Fibroblast of skin of right biceps (primary cell): ENCODE measurements around the gene ZCWPW1.

ENCODE experiments used
- DNase-seq: peaks from one replicate; pipeline ENCODE4 v3.0.0-alpha.2; 2013

ZCWPW1 gene, protein sequence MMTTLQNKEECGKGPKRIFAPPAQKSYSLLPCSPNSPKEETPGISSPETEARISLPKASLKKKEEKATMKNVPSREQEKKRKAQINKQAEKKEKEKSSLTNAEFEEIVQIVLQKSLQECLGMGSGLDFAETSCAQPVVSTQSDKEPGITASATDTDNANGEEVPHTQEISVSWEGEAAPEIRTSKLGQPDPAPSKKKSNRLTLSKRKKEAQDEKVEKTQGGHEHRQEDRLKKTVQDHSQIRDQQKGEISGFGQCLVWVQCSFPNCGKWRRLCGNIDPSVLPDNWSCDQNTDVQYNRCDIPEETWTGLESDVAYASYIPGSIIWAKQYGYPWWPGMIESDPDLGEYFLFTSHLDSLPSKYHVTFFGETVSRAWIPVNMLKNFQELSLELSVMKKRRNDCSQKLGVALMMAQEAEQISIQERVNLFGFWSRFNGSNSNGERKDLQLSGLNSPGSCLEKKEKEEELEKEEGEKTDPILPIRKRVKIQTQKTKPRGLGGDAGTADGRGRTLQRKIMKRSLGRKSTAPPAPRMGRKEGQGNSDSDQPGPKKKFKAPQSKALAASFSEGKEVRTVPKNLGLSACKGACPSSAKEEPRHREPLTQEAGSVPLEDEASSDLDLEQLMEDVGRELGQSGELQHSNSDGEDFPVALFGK

DNA sequence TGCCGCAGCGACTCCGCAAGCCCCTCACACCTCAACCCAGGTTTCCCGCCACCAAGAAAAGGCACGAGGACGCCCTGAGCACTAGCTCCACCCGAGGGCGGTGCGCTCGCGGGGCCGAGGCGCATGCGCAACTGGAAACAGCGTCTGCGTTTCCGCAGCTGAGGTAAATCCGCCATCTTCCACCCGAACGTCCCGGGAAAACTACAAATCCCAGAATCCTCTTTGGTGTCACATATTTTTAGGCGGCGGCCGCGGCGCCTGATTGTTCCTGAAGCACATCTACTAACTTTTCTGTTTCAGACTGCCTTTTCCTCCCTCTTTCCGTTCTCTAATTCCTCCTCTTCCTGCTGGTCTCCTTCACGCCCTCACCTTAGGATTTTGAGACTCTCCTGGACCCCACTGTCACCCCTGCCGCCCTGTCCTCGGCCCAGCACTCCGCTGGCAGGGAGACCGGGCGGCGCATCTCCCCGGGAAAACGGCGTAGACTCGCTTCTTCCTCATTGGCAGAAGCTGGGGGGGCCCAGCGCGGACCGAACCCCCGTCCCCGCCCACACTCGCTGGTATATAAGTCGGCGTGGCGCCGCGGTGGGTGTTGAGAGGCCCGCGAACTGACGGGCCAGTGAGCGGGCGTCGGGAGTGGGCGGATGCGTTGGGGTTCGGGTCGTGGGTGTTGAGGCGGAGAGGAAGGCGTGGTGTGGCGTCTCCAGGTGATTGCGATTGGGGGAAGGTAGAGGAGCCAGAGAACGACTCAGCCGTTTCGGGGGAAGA is at the start of gene ZCWPW1:
TSS of gene ZCWPW1 (minus strand) at position 505 of the 768 bp plus-strand sequence. CDS start 8,054 bp downstream, outside the sequence.
- peak; percentile 98 for DNase-seq

DNA sequence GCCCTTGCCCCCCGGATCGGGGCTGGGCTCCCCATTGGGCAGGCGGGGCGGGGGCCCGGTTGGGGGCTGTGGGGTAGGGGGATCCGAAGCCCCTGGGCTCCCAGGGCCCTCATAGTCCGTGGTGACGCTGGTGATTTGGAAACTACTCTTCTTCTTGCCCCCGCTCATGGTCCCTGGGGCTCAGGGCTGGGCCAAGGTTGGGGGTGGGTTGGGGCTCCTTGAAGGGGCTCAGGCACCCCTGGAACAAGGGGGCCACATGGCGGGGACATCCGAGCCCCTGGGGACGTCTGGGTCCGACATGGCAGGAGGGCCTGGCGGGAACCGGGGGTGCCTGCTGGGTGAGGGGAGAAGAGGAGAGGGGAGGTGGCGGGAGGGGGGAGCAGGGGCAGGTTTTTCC is 49.4 kb upstream of the ZCWPW1 start:
- DNase-seq: no peak

DNA sequence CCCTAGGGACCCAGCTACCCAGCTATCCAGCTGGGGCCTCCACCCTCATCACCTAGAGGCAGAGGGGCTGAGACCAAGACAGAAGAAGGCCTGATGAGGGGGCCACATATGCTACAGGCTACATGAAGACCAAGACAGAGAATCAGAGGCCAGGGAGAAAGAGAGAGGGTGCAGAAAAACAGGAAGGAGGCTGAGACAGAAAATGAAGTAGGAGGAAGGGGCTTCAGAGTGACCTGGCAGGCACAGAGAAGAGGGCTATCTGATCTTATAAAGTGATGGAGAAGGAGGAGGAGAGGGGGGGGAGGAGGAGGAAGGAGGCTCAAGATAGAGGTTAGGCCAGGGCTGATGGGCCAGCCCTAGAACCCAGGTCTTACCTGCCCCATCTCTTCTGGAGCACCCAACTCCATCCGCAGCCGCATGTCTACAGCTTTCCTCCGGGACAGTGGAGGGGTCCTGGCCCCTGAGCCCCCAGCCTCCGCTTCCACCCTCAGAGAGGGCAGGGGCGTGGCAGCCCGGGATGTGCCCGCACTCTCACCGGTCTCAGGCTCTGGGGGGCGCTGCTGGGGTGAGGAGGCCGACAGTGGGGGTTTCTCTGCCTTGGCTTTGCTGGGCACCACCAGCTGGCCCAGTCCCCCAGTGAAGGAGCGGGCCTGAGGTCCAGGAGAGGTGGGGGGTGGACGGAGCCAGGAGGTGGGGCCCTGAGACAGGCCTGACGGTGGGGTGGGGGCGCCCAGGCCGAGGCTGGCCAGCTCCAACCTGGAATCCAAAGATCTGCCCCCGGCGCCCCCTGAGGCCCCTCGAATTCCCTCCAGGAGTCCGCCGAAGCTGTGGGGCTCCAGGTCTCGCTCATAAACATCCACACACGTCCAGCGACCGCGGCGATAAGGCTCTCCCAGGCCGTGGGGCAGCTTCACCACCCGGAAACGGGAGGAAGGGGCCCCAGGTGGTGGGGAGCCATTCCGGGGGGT is 48.7 kb upstream of the ZCWPW1 start:
- DNase-seq: no peak

DNA sequence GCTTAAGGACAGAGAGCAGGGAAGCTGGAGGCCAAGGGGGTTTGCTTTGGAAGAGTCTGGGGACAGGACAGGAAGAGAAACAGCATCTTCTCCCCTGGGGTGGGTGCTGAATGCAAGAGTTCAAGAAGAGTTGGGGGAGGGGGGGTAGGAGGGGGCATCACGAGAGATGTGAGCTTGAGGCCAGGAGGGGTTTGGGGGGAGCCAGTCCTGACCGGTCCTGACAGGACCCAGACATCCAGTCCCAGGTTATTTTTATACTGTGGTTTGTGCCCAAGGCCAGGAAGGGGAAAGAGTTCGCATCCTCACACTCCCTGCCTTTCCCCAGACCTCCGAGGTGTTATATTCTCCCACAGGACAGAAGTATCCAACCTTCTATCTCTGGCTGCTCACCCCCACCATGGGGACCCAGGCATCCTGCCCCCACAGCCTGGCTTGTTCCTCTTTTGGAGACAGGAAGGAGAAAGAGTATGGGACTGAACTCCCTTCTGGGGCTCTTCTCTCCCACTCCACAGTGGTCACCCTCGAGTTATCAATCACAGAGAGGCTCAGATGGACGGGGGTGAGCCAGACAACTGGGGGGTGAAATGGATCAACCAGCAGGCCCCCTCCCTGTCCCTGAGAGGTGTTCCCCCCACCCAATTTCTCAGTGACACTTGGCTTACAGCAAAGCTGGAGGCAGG is 47.7 kb upstream of the ZCWPW1 start:
- DNase-seq: no peak

DNA sequence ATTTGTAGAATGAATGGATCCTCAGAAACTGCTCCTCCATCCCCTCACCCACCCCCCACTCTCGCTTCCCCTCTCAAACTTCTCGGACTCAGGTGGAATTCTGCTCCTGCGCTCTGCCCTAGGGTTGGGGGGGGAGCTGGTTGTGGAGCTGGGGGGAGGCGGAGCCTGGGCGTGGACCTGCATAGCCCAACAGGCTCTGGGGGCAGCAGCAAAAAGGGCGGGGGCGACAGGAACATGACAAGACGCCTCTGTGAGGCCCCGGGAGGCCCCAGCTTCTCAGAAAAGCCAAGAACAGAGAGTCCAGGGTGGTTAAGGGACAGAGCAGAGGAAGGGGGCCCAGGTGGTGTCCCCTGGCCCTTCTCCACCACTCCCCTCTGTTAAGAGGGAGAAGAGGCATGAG is 47.0 kb upstream of the ZCWPW1 start:
- no peak for DNase-seq

DNA sequence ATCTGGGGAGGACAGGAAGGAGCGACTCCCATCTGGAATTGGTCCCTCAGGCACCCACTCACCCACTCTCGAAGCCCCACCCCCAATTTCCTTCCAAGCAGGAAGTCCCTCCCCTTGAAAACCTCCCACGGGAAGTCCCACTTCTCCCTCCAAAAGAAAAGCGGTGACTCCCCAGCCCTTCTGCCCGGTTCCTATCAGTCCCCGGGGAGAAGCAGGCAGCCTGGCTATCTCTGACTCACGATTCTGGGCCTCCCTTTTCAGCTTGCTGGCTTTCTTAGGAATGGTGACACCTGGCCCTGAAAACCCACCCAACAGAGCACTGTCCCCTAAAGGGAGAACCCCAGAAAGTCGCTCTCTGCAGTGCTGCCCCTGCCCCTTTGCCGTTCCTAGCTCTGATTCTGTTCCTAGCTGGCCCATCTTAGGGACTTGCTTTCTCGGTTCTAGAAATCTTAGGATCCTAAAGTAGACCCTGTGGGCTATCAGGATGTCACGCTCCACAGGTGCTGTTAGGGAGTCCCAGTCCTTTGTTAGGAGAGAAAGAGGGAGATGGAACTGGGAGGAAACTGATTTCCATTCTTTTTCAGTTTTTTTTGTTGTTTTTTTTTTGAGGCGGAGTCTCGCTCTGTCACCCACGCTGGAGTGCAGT is 44.5 kb upstream of the ZCWPW1 start:
- peak; percentile 71 for DNase-seq

DNA sequence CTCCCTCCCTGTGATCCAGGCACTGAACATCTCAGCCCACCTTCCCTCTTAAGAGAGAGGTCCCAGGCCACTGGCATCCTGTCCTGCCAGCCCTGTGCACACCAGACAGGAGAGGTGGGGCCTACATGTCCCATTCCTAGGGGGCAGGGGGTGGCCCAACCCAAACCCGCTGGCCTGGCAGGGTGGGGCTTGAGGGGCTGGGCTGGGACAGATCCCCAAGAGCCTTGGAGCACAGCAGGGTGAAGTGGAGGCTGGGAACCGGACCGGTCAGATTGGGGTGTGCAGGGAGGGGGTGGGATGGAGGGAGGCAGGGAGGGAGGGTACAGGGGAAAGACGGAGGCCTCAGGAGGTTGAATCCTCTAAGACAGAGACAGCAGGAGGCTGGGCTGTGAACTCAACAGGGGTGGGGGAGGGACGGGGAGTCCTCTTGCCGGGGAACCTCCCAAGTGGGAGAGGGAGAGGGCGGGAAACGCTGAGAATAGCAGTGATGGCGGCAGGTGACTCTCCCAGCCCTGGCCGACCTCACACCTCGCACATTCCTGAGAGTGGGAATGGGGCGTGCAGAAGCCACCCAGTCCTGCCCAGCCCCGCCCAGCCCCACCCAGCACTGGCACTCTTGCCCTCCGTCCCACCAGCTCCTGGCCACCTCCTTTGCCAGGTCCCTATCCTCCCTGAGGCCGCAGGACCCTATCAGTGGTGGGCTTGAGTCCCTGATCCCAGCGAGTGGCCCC is 43.8 kb upstream of the ZCWPW1 start:
- no peak for DNase-seq

DNA sequence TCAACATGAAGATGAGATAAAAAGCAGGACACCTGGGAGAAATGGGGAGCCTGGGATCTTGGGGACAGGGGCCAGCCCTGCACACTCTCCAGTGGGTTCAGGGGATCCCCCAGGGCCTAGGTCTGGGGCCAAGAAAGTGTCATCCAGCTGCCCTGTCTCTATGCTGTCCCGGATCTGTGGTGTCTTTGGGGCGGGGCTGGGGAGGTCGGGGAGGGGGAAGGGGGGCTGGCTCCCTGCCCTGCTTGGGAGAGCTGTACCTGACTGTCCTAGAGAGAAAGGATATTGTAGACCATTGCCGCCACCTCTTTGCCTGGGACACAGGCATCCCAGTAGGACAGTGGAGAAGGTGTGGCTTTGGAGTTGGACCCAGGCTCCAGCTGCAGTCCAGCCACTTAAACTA is 42.5 kb upstream of the ZCWPW1 start:
- DNase-seq: no peak

DNA sequence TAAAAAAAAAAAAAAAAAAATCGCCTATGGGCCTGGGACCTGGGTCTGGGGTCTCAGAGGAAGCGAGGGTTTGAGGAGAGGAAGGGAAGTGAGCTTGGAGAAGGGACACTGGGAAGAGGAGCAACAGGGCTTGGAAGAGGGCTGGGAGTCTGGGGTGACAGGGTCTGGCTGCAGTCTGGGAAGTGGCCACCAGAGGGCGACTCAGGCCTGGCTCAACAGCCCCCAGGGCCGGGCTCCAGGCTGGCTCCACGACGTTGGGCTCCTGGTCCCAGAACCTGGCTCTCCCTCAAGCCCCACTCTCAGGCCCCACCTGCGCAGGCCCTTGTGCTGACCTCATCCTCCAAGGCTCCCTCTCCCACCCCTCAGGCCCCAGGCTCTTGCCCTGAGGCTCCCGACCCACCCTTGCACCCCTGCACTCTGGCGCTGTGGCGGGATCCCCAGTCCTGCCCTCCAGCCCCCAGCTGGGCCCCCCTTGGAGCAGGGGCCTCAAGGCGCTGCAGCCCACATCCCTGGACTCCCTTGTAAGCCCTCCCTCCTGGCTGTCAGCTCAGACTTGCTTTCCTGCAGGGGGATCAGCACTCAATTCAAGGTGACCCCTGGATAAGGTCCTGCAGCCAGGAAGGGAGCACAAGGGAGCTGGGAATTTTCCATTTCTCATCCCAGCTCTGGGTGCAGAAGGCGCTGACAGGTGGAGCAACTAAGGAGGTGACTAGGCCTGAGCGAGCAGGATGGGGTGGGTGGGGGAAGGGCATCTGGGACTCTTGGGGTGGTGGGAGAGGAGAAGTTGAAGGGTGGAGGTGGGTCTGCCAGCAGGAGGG is 40.9 kb upstream of the ZCWPW1 start:
- DNase-seq: peak; percentile 62

DNA sequence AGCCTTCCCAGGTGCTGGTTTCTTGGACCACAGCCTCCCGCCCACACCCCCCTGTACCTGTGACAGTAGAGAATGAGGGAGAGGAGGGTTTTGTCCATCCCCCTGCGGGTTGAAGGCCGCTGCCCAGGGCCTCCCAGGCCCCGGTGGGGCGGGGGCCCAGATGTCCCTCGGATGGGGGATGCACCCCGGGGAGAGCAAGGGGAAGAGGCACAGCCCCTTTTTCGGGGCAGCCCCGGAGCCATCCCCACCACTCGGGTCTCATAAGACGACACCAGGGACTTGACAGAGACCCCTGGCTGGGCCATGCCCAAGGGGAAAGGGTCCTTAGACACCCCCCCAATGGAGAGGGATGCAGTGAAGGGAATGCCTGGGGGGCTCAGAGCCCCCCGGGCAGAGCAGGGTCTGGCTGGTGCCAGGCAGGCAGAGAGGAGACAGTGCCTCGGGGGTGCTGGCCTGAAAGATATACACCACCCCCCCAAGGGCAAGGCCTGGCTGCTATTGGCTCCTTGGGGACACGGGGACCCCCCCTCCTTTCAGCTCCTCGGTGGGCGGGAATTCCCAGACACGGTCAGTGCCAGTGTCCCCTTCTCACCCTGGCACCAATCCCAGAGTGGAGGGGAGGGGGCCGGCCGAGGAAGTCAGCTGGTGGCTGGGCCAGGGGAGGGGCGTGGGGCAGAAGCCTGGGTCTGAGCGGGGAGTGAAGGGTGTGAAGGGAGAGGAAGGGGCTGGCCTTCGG is 39.3 kb upstream of the ZCWPW1 start:
- no peak for DNase-seq

DNA sequence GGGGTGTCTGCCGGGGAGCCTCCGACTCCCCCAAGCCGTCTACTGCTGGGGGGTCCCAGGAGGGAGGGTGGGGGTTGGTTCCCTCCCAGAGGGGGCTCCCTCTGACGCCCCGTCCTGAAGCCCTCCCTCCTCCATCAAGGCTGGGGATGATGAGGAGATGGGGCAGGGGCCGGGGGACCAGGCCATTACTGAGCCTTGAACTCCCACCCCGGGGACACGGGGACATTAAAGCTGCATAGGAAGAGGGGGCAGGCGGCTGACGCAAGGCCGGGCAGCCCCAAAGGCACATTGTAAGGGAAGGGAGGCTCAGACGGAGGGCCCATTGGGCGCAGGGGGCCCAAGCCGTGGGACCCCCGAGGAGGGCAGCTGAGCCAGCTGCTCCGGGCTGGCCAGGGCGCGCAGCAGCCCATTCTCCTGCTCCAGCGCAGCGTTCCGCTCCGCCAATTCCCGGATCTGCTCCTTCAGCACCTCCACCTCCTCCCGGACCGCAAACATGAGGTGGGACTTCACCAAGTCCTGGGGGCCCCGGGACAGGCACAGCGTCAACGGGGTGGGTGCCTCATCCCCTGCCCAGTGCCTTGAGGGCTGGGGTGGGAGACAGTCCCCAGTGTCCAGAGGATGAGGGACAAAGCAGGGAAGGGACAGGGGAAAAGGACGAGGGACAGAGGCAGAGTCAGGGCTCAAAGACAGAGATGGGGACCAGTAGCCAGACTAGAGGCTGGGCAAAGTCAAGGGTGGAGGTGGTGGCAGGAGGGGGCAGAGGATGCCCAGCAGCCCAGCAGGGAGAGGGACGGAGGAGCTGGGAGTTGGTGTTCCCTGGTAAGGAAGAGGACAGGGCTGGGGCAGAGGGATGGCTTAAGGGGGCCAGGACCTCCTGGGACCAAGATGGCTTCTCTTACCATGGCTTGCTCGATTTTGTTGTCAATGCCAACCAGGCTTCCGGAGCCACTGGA is 38.4 kb upstream of the ZCWPW1 start:
- DNase-seq: no peak

DNA sequence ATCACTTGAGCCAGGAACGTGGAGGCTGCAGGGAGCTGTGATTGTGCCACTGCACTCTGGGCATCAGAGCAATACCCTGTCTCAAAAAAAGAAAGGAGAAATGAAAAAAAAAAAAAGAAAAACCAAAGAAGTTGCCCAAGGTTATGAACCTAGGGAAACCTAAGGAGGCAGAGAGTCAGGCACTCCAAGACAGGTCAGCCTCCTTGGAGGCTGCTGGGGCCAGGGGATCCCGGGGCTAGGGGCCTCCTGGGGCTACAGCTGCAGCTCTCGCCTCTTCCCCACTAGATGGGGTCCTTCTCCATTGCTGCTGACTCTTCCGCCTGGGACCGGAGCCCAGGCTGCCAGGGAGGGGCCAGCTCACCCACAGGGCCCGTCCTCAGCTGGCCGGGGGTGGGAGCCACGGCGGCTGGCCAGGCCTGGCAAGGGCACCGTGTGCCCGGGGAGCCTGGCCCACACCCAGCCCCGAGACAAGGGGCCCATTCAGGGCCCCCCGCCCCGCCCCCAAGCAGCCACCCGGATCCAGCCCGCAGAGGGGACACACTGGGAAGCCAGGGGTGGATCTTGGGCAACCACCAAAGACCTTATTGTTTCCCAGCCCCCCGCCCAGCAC is 37.3 kb upstream of the ZCWPW1 start:
- DNase-seq: peak; percentile 73

DNA sequence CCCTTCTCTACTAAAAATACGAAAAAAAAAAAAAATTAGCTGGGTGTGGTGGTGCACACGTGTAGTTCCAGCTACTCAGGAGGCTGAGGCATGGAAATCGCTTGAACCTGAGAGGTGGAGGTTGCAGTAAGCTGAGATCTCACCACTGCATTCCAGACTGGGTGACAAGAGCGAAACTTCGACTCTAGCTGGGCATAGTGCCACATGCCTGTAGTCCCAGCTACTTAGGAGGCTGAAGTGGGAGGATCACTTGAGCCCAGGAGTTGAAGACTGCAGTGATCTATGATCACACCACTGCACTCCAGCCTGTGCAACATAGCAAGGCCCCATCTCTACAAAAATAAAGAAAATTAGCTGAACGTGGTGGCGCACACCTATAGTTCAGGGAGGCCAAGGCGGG is 36.8 kb upstream of the ZCWPW1 start:
- peak; percentile 31 for DNase-seq

DNA sequence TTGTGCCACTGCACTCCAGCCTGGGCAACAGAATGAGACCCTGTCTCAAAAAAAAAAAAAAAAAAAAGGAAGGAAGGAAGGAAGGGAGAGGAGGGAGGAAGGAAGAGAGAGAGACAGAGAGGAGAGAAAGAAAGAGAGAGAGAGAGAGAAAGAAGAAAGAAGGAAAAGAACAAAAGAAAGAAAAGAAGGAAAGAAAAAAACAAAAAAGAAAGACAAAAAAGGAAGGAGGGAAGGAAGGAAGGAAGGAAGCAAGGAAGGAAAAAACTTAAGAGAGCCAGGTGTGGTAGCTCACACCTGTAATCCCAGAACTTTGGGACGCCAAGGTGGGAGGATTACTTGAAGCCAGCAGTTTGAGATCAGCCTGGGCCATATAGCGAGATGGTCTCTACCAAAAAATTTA is 36.3 kb upstream of the ZCWPW1 start:
- DNase-seq: no peak

DNA sequence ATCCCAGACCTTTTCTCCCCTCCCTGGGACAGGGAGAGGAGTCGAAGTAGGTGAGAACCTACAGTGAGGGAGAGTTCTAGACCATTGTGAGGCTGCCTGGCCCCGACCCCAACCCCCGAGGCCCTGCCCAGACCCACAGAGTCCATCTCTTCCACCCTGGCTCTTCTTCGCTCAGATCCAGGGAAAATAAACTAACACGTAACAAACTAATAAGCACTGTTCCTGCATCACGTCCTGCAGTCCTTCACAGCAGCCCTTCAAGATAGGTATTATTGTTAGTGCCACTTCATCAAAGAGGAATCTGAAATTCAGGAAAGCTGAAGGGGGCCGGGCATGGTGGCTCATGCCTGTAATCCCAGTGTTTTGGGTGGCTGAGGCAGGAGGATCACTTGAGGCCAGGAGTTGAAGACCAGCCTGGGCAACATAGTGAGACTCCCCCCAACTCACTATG is 35.7 kb upstream of the ZCWPW1 start, which contains the start of gene SPACDR:
TSS of gene SPACDR (minus strand) at position 51 of the 451 bp plus-strand sequence. CDS start 235 bp downstream, outside the sequence.
- DNase-seq: peak; percentile 22

DNA sequence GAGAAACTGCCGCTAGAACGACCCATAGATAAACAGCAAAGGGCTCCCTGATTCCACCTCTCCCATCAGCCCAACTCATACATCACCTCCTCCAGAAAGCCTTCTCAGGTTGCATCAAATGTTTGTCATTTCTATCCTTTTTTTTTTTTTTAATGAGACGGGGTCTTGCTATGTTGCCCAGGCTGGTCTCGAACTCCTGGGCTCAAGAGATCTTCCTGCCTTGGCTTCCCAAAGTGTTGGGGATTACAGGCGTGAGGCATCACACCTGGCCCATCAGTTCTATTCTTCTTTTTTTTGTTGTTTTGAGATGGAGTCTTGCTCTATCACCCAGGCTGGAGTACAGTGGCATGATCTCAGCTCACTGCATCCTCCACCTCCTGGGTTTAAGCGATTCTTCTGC is 28.5 kb upstream of the ZCWPW1 start:
- DNase-seq: no peak

DNA sequence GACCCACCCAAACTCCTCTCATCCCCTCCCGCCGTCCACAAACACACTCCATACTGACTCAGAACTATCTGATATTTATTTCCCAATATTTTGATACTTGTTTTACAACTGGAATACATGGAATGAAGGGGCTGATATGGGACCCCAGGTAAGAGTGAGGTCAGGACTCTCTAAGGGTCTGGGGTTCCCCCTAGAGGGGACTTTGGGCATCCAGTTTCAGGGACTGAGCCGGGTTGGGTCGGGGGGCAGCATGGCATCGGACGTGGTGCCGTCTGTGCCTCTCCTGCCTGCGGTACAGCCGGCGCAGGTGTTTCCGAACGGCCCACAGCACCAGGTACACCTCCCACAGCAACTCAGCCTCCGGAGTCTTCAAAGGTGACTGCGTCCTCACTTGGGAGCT is 28.1 kb upstream of the ZCWPW1 start:
- DNase-seq: no peak
